DMS153 treated with DMSO at 0.1 percent for 48 hours (cell line): Measurements from ENCODE around the gene DUXA.
"Not testable (repeated sequence)": the region's sequence is repeated elsewhere in the genome, so short reads cannot be mapped to it uniquely, and the experiment has no call there.

Experiments used
- DNase-seq: peaks from one replicate; lab custom pipeline; 2025; ENCODE audit not compliant: unreplicated experiment; lab: John Stamatoyannopoulos, UW

The DUXA gene

DNA sequence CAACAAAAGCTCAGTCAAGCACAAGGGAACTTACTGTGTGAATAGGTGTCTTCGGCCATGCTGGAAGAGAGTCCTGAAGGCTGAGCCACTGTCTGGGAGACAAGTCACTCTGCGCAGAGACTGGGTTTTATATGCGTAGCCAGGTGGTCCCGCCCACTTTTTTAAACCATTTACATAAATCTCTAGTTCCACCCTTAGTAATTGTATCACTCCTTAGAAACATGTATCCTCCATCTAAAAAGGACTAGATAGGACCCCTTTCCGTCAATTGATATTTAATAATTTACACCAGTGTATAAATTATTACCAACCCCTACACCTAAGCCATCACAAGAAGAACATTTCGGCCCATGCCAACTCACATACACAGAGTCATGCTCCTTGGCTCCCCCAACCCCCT lies at the start of gene DUXA:
DUXA (minus strand) TSS at position 101 of the 400 bp plus-strand sequence; CDS start at position 59, 42 bp downstream.
- no peak for DNase-seq

DNA sequence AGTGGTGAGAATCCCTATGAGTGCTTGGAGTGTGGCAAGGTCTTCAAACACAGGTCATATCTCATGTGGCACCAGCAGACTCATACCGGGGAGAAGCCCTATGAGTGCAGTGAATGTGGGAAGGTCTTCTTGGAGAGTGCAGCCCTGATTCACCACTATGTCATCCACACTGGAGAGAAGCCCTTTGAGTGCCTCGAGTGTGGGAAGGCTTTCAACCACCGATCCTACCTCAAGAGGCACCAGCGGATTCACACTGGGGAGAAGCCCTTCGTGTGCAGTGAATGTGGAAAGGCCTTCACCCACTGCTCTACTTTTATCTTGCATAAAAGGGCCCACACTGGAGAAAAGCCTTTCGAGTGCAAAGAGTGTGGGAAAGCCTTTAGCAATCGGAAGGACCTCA lies 44.8 kb upstream of the DUXA start:
- DNase-seq, result no peak

DNA sequence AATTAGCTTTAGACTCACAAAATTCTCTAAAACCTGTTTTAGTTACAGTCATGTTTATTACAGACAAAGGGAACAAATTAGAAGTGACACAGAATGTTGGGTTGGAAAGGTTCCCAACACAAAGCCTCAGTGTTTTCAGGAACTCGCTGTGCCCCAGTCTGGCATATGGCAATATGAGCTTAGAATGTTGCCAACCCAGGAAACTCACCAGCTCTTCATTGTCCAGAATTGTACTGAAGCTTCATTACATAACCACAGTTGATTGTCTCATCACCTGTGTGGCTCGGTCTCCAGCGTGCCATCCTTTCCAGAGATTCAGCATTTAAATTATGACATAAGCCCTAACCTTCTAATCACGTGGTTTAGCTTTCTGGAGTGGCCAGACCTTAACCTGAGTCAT lies 43.1 kb upstream of the DUXA start:
- no peak for DNase-seq

DNA sequence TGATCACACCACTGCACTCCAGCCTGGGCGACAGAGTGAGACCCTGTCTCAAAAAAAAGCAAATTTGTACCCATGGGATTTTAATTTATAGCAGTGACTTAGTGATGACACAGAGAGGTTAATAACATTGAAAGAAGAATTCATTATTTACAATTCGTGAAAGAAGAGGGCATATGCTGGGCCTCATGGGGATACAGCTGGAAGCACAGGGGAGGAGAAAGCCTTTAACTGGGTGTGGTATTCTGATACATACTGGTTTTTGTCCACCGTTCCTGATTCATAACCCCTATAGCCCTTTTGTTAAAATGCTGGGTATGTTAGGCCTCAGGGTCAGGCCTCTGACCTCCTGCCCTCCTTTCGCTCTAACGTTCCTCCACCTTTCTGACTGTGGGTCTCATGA lies 34.9 kb upstream of the DUXA start:
- DNase-seq, result no peak

DNA sequence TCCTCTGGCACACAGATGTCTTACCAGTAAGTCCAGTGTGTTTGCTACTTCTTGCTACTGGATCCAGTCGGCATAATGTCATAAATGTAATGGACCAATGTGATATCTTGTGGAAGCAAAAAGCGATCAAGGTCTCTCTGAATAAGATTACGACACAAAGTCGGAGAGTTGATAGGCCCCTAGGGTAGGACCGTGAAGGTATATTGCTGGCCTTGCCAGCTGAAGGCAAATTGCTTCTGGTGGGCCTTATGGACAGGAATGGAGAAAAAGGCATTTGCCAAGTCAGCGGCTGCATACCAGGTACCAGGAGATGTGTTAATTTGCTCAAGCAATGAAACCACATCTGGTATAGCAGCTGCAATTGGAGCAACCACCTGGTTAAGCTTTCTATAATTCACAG lies 30.6 kb upstream of the DUXA start:
- not testable (repeated sequence) for DNase-seq

DNA sequence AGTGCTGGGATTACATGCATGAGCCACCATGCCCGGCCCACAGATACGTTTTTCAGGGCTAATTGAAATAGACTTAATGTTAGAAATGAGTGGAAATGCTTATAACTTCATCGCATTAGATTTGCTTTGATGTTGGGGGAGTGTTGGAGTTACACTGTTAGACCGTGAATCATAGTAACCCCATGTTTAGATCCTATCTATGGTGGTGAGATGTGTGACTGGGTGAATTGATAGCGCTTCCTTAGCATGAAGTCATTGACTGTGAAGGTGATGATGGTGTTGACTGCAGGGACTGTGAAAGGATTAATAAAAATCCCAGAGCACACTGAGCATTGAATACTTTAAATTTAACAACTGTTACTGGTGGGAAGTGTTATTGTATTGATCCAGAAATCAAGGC lies 25.7 kb upstream of the DUXA start:
- DNase-seq, result no peak

DNA sequence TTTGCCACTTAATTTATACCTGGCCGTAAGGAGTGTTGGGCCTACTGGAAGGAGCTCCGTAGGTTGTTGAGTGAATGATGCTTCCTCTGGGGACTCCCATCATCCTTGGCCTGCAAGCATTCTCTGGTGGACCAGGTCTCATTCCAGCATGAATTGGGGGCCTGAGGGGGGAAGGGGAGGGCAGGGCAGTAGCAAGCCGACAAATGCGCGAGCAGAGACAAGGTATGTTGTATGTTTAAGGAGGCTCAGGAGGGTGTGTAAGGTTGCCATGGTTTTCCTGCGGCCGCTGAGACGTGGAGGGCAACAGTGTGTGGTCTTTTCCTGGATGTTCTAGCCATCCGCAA lies 24.8 kb upstream of the DUXA start:
- no peak for DNase-seq

DNA sequence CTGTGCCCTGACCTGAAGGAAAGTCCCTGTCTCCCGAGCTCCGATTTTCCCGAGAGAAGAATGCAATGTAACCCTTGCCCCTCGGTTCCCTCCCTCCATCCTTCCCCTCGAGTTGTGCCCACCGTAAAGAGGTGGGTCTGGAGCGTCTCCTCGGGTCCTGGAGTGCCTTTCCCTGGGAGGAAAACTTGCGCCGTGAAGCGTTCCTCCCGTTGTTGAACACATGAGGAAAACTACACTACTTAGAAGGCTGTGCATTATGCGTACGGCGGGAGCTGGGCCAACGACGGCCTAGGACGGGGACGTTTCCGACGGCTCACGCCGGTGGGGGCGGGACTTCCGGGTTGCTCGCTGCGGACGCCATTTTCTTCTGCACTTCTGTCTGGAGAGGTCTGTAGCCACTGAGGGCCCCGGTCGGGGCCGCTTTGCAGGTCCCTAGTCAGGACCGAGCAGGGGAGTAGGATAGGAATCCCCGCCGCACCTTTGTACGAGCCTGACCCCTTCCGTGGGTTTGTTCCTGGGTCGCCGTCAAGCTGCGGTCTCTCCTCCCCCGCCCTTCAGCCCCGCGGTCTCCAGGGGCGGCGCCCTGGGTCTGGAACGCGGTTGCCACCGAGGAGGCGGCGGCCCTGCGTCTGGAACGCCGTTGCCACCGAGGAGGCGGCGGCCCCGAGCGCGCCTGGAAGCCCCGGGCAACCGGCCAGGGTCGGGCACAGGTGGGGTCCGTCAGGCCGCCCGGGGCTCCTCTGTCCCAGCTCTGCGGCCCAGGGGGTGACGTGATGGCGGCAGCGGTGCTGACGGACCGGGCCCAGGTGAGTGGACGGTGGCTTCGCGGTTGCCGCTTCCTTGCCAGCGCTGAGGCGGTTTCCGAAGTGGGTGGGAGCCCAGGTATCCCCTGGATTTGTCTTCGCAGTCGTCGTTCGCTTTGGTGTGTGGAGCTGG lies 24.1 kb upstream of the DUXA start, which contains the start of gene ZNF264:
ZNF264 (plus strand) TSS at position 360 of the 936 bp plus-strand sequence; CDS start at position 774, 414 bp downstream.
- peak; percentile 8 for DNase-seq

DNA sequence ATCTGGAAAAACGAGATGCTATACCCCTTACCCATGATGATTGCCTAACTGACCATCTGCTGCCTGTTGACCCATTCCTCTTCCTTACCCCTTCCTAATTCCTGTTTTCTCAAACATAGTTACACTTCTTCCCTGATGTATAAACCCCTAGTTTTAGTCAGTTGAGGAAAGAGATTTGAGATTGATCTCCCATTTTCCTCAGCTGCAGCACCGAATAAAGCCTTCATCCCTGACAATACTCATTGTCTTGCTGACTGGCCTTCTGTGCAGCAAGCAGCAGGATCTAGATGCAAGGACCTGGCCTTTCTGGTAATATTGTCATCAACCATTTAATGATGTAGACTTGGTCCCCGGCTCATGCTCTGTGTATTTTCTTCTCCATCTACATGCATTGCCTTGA lies 23.0 kb upstream of the DUXA start:
- no peak for DNase-seq

DNA sequence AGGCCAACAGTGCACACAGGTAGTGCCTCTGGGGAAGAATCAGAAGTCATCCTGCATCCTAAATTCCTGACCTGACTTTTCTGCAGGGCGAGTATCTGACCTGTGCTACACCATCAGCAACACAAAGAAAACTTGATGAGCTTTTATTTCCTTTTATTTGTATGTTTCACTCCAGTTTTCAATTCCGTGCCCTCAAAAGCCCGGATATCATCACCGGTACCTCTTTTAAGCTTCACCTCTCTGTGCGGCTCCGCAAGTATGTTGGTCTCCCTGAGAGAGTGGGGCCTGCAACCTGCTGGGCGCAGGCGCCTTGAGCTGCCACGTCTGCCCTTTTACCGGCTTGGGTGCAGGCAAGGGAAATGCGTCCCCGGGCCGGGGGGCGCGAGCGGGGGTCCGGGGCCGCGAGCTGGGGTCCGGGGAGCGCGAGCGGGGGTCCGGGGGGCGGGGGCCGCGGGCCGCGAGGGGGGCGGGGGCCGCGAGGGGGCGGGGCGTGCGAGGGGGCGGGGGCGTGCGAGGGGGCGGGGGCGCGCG lies 4.3 kb upstream of the DUXA start:
- no peak for DNase-seq

DNA sequence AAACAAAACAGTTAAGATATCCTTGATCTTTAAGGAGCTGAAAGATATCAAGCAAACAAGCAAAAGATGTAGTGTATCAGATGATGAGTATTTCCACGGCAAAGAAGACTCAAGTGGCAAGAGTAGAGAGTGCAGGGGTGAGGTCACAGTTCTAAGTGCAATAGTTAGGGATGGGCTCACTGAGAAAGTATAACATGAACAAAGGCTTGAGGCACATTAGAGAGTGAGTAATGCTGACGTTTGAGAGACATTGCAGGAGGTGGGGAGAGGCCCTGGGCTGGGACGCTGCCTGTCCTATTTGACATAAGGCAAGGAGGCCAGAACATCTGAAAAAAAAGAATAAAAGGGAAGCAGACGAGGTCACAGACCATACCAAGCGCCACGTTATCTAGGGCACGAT lies 1.4 kb downstream of the DUXA start:
- no peak for DNase-seq

DNA sequence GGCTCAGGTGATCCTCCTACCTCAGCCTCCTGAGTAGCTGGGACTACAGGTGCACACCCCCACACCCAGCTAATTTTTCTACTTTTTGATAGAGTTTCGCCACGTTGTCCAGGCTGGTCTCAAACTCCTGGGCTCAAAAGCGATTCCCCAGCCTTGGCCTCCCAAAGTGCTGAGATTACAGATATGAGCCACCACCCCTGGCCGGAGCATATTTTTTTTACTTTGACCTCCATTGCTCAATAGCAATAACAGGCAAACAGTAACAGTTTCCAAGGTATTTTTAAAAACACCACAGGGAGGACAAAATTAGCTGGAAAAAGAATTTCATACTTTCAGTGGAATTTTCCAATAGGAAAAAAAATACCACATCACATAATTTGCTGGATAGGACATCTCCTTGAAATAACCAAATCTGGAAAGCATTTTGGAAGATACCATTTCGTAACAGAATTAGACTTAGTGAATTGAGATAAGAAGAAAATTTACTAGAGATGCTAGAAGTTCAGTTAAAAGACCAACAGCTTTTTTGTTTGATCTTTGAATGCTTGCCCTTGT lies 5.2 kb downstream of the DUXA start:
- no peak for DNase-seq

DNA sequence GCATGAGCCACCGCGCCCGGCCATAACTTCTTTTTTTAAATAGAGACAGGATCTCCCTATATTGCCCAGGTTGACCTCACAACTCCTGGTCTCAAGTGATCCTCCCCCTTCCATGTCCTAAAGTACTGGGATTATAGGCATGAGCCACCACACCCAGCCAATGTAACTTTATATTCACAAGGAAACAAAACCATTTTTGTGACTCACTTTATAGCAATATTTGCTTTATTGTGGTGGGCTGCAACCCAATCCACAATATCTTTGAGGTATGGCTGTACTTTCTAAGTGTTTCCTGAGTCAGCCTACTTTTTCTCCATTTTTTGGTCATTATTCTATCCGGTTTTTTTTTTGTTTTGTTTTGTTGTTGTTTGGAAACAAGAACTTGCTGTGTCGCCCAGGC lies 14.4 kb downstream of the DUXA start:
- no peak for DNase-seq

DNA sequence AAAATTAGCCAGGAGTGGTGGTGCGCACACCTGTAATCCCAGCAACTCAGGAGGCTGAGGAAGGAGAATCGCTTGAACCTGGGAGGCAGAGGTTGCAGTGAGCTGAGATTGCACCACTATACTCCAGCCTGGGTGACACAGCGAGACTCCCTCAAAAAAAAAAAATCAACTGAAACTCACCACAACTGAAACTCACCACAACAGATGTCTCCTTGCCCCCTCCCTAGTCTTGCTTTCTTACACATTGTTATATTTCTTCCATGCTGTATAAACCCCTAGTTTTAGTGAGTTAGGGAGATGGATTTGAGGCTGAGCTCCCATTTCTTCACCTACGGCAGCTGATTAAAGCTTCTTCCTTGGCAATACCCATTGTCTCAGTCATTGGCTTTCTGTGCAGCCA lies 25.6 kb downstream of the DUXA start:
- DNase-seq, result no peak

DNA sequence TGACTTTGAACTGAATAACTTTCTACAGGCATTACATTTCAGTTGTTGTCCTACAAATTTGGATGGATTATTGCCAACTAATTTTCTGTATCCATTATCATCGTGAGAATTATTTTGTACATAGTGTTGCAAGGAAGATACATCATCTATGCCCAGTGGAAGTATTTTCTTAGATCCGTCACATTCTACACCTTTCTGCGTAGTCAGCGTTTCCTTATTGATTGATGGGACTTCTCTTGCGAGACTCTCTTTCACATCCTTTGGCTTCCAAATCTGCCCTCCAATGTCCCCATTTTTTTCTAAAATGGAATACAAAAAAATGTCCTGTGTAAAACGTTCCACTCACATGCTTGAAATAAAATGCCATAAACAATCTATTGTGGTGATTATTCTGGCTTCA lies 31.5 kb downstream of the DUXA start:
- no peak for DNase-seq

DNA sequence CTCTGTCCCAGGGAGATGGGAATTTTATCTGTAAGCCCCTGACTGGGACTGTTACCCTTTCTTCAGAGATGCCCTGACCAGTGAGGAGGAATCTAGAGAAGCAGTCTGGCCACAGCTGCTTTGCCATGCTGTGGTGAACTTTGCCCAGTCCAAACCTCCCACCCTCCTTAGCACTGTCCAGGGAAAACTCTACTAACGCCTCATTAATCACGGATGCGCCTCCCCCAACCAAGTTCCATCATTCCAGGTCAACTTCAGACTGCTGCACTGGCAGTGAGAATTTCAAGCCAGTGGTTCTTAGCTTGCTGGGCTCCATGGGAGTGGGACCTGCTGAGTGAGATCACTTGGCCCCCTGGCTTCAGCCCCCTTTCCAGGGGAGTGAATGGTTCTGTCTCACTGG lies 39.9 kb downstream of the DUXA start:
- not testable (repeated sequence) for DNase-seq

DNA sequence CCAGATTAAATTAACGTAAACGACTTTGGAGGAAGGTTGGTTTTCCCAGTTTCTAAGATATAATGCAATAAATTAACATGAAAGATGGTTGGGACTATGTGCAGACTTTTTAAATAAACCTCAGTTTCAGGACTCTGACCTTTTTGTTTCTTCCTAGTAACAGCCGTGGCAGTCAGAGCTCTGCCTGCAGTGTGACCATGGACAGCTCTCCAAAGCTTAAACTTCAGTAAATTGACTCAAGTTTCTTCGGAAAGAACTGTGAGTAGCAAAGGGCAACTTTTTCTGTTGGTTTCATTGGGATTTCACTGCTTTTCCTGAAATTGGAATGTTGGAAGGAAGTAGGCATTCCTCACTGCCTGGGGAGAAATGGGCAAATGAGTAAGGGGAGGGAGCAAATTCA lies 43.4 kb downstream of the DUXA start:
- DNase-seq, result no peak

DNA sequence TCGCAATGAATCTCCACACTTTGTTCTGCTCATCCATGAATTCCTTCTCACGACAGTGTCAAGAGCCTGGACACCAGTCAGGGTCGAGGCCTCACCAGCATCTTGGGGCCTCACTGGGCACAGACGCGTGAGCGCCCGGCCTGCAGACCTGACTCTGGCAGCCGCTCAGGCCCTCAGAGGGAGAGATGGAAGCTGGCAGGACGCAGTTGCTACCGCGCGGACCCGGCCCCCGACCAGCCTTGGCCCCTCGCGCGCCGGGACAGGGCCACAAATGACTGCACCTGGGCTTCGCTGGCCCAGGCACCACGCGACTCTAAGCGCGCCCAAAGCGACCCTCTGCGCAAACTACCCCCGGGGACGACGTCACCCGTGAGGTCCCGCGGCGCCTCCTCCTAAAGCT lies 48.4 kb downstream of the DUXA start:
- DNase-seq, result no peak

DNA sequence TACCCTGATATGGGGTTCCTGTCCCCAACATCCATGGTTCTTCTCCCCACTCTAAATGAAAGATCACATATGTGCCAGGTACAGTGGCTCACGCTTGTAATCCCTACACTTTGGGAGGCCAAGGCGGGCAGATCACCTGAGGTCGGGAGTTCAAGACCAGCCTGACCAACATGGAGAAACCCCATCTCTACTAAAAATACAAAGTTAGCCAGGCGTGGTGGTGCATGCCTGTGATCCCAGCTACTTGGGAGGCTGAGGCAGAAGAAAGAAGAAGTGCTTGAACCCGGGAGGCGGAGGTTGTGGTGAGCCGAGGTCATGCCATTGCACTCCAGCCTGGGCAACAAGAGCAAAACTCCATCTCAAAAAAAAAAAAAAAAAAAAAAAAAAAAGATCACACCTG lies 53.8 kb downstream of the DUXA start:
- not testable (repeated sequence) for DNase-seq

DNA sequence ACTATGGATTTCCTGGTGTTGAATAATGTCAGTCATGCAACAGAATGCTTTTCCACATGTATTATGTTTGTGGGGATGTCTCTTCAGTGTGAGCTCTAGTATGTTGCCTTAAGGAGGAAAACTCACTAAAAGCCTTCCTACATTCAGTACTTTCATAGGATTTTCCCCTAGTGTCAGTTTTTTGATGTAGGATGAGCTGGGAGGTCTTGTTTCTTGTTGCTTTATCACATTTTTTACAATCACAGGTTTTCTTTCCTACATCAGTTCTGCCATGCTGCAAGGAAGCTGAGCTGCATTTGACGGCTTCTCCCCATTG lies 56.0 kb downstream of the DUXA start:
- DNase-seq, result no peak

DNA sequence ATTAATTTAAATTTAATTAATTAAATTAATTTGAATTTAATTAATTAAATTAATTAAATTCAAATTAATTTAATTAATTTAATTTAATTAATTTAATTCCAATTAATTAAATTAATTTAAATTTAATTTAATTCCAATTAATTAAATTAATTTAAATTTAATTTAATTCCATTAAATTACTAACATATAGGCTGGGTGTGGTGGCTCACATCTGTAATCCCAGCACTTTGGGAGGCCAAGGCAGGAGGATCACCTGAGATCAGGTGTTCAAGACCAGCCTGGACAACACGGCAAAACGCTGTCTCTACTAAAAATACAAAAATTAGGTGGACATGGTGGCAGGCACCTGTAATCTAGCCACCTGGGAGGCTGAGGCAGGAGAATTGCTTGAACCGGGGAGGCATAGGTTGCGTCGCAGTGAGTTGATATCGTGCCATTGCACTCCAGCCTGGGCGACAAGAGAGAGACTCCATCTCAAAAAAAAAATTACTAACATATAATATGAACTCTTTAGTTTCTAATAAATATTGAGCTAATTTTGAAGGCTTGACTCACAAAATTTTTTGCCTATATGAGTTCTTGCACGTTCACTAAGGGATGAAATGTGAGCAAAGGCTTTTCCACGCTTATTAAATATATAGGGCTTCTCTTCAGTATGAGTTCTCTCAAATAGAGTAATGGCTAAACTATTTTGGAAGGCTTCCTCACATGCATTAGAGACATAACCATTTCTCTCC lies 56.5 kb downstream of the DUXA start:
- DNase-seq, result no peak

DNA sequence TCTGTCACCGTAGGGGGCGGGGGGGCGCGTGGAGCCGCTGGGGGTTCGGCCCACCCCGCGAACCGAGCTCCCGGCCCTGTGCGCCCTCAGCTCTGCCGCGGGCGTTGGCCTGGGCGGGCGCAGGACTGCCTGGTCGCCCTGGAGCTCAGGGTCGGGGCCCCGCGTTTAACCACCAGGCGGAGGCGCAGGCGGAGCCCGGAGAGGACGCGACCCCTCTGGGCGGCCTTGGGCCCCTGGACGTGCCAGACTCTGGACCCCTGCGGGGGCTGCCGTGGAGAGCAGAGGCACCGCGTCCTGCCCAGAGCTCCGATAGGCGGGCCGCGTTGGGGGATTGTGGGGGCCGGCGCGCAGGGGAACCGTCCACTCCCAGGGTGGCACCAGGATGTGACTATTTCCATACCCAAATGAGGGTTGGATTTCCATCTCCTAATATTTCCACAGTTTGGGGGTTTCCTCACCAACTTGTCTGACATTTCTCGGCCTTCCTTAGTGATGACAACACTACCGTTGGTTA lies 60.5 kb downstream of the DUXA start:
- DNase-seq, result no peak
